HG02981 (cell line): Measurements from ENCODE around the gene TPSD1.
"Not testable (repeated sequence)": the region's sequence is repeated elsewhere in the genome, so short reads cannot be mapped to it uniquely, and the experiment has no call there.

Source experiments
- ATAC-seq: cut with Tn5 transposase; IDR thresholded peaks from one replicate; pipeline ENCODE4 v1.9.1; 2021; ENCODE audit warnings: mild to moderate bottlenecking, moderate library complexity; ENCODE audit not compliant: unreplicated experiment

TPSD1 gene

GRCh38 chr16:1262210-1262845, 6.5 kb downstream of the TPSD1 start:
- no peak for ATAC-seq

GRCh38 chr16:1262846-1263221, 7.0 kb downstream of the TPSD1 start:
- no peak for ATAC-seq

DNA sequence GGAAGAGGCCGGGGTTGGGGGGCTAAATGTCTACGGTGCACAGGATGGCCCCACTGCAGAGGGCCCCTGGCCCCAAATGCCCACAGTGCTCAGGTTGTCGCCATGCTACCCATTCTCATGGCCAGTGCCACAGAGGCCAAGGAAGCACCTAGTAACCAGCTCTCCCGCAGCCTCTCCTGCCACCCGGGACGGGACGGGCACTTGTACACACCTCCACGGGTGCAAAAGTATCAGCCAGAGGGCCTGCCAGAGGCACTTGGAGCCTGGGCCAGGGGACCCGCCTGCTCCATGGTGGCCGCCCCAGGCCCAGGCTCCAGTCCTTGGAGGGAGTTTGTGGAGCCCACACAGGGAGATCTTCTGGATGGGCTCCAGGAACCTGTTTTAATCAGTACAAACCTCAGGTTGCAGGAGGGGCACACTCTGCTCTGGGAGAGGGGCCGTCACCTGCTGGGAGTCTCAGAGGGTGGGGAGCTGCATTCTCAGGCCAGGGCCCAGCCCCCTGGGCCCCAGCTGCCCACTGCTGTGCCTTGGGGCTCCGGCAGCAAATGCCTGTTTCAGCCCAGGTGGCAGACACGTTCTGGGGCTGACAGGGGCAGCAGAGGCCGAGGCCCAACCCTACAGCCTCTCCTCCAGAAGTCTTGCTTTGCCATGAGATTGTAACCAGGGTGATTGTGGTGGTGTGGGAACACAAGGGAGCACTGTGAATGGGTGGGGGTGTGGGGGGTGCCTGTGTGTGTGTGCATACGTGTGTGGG, 7.9 kb downstream of the TPSD1 start:
- ATAC-seq: no peak

DNA sequence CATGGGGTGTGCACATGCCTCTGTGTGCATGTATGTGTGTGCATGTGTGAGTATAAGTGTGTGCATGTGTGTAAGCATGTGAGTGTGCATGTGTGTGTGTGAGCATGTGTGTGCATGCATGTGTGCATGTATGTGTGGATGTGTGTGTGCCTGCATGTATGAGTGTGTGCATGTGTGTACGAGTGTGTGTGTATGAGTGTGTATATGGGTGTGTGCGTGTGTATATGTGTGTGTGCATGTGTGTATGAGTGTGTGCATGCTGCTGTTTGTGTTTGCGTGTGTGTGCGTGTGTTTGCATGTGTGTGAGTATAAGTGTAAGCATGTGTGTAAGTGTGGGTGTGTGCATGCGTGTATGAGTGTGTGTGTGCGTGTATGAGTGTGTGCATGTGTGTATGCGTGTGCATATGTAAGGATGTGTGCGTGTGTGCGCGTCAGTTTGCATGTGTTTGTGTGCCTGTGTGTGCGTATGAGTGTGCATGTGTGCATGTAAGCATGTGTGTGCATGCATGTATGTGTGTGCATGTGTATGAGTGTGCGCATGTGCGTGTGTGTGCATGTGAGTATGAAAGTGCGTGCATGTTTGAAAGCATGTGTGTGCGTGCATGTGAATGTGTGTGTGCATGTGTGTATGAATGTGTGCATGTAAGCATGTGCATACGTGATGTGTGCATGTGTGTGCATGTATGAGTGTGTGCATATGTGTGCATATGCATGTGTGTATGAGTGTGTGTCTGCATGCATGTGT, 8.6 kb downstream of the TPSD1 start:
- ATAC-seq: no peak

- no peak for ATAC-seq
Measured at GRCh38 chr16:1265090-1265630, 9.3 kb downstream of the TPSD1 start.

GRCh38 chr16:1265826-1266225, 10.0 kb downstream of the TPSD1 start:
- no peak for ATAC-seq

GRCh38 chr16:1269418-1269817, 13.5 kb downstream of the TPSD1 start:
- not testable (repeated sequence) for ATAC-seq

DNA sequence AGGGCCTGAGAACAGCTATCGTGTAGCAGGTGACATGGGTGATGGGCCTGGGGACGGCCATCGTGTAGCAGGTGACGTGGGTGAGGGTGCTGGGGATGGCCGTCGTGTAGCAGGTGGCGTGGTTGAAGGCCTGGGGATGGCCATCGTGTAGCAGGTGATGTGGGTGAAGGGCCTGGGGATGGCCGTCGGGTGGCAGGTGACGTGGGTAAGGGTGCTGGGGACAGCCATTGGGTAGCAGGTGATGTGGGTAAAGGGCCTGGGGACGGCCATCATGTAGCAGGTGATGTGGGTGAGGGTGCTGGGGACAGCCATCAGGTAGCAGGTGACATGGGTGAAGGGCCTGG, 15.5 kb downstream of the TPSD1 start:
- no peak for ATAC-seq

- not testable (repeated sequence) for ATAC-seq
Measured at GRCh38 chr16:1271724-1272413, 16.0 kb downstream of the TPSD1 start.

- no peak for ATAC-seq
Measured at GRCh38 chr16:1272453-1273198, 16.8 kb downstream of the TPSD1 start.

DNA sequence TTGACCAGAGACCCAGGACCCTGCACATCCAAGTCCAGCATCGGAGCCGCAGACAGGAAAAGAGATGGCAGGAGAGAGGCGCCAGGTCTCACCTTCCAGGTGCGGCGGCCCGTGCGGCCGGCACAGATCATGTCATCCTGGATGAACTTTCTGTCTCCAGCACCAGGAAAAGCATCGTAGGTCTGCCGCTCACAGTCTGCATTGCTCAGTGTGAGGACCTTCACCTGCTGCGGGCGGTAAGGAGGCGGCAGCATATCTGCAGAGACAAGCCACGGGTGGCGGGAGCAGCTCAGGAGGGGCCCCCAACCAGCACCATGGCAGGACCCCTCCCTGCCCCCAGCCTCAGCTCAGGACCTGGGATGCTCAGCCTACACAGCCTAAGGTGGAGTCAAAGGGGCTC, 17.9 kb downstream of the TPSD1 start:
- no peak for ATAC-seq

DNA sequence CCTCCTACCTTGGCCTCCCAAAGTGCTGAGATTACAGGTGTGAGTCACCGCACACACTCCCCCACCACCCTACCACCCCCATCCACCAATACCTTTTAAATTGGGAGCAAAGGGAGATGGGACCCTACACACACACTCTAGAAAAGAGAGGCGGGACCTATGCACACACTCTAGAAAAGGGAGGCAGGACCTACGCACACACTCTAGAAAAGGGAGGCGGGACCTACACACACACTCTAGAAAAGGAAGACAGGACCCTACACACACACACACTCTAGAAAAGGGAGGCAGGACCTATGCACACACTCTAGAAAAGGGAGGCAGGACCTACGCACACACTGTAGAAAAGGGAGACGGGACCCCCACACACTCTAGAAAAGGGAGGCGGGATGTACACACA, 18.9 kb downstream of the TPSD1 start:
- ATAC-seq: no peak

GRCh38 chr16:1275791-1276579, 20.1 kb downstream of the TPSD1 start:
- ATAC-seq: no peak

DNA sequence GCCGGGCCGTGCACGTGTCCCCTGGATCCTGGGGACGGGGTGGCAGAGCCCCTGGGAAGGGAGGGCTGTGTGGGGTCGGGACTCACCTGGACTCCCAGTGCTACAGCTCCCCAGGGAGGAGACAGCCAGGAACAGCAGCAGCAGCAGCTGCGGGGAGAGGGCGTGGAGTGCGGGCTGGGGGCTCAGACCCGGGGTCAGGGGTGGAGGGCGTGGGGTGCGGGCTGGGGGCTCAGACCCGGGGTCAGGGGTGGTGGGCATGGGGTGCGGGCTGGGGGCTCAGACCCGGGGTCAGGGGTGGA, 20.7 kb downstream of the TPSD1 start:
- ATAC-seq: no peak

DNA sequence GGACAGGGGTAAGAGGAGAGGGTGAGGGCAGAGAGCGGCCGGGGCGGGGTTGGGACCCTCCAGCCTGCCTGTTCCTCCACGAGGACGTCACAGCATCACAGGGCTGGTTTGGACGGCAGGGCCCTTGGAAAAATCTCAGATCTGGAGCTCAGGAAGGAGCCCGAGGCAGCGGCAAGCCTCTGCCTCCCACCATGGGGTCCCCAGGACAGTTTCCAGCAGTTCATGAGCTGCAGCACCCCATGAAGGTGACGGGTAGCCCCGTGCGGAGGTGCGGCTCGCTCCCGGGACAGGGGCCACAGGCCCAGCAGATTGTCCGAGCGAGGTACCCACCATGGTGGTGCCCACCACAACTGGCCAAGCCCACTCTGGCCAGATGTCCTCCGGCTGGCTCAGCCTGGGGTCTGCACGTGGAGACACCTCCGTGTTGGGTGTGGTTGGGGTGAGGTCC, 21.3 kb downstream of the TPSD1 start:
- ATAC-seq: no peak

DNA sequence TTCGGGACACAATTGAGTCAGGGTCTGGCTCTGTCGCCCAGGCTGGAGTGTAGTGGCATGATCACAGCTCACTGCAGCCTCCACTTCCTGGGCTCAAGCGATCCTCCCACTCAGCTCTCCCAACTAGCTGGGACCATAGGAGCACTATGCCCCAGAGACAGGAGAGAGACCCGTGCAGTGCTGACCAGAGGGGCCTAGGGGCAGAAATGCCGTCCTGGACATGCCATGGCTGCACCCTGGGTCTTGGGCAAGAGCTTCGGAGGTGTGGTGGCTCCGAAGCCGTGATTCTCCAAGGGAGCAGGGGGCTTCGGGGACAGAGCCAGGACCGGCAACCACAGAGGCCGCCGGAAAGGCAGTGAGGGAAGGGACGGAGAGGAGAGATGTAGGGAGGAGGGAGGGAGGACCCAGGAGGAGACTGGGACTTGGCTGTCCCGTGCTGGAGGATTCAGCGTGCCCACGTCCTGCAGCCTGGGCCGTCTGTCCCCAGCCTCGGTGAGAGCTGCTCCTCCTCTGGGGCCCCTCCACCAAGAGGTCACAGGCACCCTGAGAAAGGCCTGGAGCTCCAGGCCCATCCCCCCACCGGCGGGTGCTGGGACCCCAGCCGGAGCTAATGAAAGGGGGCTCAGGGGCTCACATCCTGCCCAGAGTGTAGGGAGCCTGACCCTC, 21.9 kb downstream of the TPSD1 start:
- no peak for ATAC-seq

DNA sequence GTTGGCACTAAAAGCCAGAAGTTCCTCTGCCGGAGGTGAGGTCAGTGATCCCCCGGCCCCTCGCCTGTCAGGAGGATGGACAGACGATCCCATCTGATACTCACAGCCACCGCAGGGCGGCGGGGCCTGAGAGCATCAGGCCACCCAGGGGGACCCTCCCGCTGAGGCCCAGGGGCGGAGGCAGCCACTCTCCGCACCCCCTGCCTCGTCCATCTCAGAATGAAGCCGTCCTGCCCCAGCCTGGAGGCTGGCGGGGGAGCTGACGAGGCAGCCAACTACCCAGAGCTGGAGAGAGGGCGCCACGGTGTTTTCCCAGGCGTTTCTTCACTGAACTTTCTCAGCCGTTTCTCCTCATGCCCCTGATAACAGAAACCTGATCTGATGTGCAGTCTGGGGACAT, 22.6 kb downstream of the TPSD1 start:
- ATAC-seq: no peak

DNA sequence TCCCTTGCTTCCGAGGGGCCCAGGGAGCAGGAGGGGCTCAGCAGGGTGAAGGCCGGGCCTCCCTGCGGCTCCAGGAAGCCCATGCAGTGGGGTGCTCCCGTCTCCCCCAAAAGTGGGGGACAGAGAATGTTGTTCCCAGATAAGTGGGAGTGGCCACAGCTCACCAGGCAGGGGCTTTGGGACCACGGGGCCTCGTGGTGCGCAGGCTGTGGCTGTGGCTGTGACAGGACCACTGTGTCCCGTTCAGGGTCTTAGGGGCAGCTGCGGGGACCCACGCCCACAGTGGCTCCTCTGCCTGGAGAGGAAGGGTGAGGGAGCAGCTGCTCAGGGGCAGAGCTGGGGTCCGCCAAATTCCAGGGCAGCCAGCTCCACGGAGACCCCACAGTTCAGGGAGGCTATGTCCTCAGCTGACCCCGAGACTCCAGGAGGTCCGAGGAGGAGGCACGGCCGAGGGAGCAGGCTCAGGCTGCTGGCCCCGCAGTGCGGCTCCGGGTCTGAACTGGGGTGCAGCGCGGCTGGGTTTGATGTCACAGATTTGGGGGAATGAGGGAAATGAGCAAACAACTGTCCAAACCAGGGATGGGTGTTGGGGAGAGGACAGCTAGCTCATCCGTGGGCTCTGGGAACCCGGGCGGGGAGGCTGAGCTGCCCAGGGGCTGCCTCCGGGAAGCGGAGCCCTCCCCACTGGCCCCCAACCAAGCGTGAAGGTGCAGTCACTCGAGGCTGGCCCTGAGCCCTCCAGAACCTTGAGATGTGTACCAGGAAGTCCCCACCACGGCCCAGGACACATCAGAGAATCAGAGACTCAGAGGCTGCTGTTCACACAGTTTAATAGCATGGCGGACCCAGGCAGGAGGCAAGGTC, 23.4 kb downstream of the TPSD1 start:
- no peak for ATAC-seq
